Liver (tissue), 9 donors: Measurements from ENCODE around the gene TIMM22. TPM values are rescaled to one million over a fixed set of nuclear protein-coding genes. Genes with fewer than 3 reads are reported as not detected.

Experiments
- DNase-seq: peaks from one replicate; pipeline ENCODE4 v3.0.0-alpha.2; 2017; ENCODE audit warnings: low spot score
- H3K27ac ChIP-seq, 2 donors: one replicate each; pipeline ENCODE4 v1.7.0; 2013; ENCODE audit warnings: inconsistent platforms in 2 of 2, low read length in 2 of 2, control low read depth in 1 of 2, low read depth in 1 of 2, mild to moderate bottlenecking in 1 of 2
- H3K27me3 ChIP-seq, 4 donors: one replicate each; pipeline versions ENCODE4 v1.6.1 to v1.7.0; 2013; ENCODE audit warnings: low read length in 3 of 4, inconsistent platforms in 1 of 4, mild to moderate bottlenecking in 1 of 4, moderate library complexity in 1 of 4; ENCODE audit not compliant: control insufficient read depth in 4 of 4, insufficient read depth in 4 of 4
- H3K36me3 ChIP-seq, 4 donors: one replicate each; pipeline versions ENCODE4 v1.6.1 to v1.7.0; 2013; ENCODE audit warnings: low read length in 3 of 4, mild to moderate bottlenecking in 3 of 4, low read depth in 1 of 4, moderate library complexity in 1 of 4; ENCODE audit not compliant: control insufficient read depth in 4 of 4, insufficient read depth in 3 of 4
- H3K4me1 ChIP-seq, 4 donors: one replicate each; pipeline versions ENCODE4 v1.6.1 to v1.7.0; 2013; ENCODE audit warnings: low read length in 3 of 4, mild to moderate bottlenecking in 3 of 4, moderate library complexity in 1 of 4; ENCODE audit not compliant: control insufficient read depth in 4 of 4, insufficient read depth in 4 of 4
- H3K4me3 ChIP-seq, 3 donors: one replicate each; pipeline versions ENCODE4 v1.6.1 to v1.7.0; 2013; ENCODE audit warnings: low read length in 3 of 3, control low read depth in 1 of 3, low read depth in 1 of 3, mild to moderate bottlenecking in 1 of 3
- H3K9ac ChIP-seq, 2 donors: one replicate each; pipeline ENCODE4 v1.7.0; 2013; ENCODE audit warnings: low read length in 2 of 2, mild to moderate bottlenecking in 2 of 2, moderate library complexity in 2 of 2, control low read depth in 1 of 2, low read depth in 1 of 2
- H3K9me3 ChIP-seq, 4 donors: one replicate each; pipeline versions ENCODE4 v1.6.1 to v1.7.0; 2013; ENCODE audit warnings: low read length in 3 of 4; ENCODE audit not compliant: control insufficient read depth in 4 of 4
- ATF3 ChIP-seq: IDR thresholded peaks from 2 replicates; pipeline ENCODE4 v1.6.1; 2016; ENCODE audit warnings: antibody characterized with exemption
- CTCF ChIP-seq: fragments of 150-350 bp; IDR thresholded peaks from 2 replicates; pipeline ENCODE4 v1.5.1; 2017; ENCODE audit warnings: improper control_type of control experiment, low read depth, low read length; ENCODE audit not compliant: missing input control
- EGR1 ChIP-seq, 2 donors: IDR thresholded peaks; 2 replicates each; pipeline ENCODE4 v1.6.1; 2016 to 2018; ENCODE audit warnings: antibody characterized with exemption in 2 of 2, low read depth in 2 of 2
- FOXA1 ChIP-seq: IDR thresholded peaks from 2 replicates; pipeline ENCODE4 v1.6.1; 2016; ENCODE audit warnings: antibody characterized with exemption
- FOXA2 ChIP-seq: IDR thresholded peaks from 2 replicates; pipeline ENCODE4 v1.6.1; 2016; ENCODE audit warnings: antibody characterized with exemption
- GABPA ChIP-seq, 2 donors: IDR thresholded peaks in 1 of 2; conservative IDR thresholded peaks in 1 of 2; 2 replicates each; pipeline ENCODE4 v1.6.1; 2016; ENCODE audit warnings: antibody characterized with exemption in 2 of 2, mild to moderate bottlenecking in 1 of 2, moderate library complexity in 1 of 2
- HNF4A ChIP-seq, 2 donors: conservative IDR thresholded peaks; 2 replicates each; pipeline ENCODE4 v1.6.1; 2016; ENCODE audit warnings: antibody characterized with exemption in 2 of 2, mild to moderate bottlenecking in 2 of 2
- HNF4G ChIP-seq: IDR thresholded peaks from 2 replicates; pipeline ENCODE4 v1.6.1; 2016; ENCODE audit warnings: antibody characterized with exemption
- JUND ChIP-seq, 2 donors: IDR thresholded peaks; 2 replicates each; pipeline ENCODE4 v1.6.1; 2016; ENCODE audit warnings: antibody characterized with exemption in 2 of 2
- MAX ChIP-seq: IDR thresholded peaks from 2 replicates; pipeline ENCODE4 v1.6.1; 2016; ENCODE audit warnings: antibody characterized with exemption
- NR2F2 ChIP-seq: IDR thresholded peaks from 2 replicates; pipeline ENCODE4 v1.6.1; 2016; ENCODE audit warnings: antibody characterized with exemption
- RAD21 ChIP-seq, 2 donors: IDR thresholded peaks; 2 replicates each; pipeline ENCODE4 v1.6.1; 2016; ENCODE audit warnings: antibody characterized with exemption in 2 of 2, mild to moderate bottlenecking in 2 of 2
- REST ChIP-seq: IDR thresholded peaks from 2 replicates; pipeline ENCODE4 v1.6.1; 2016; ENCODE audit warnings: antibody characterized with exemption, mild to moderate bottlenecking
- RXRA ChIP-seq, 2 donors: IDR thresholded peaks; 2 replicates each; pipeline ENCODE4 v1.6.1; 2017 to 2018; ENCODE audit warnings: antibody characterized with exemption in 2 of 2, mild to moderate bottlenecking in 1 of 2
- SP1 ChIP-seq: IDR thresholded peaks from 2 replicates; pipeline ENCODE4 v1.6.1; 2018; ENCODE audit warnings: antibody characterized with exemption, mild to moderate bottlenecking
- TAF1 ChIP-seq: conservative IDR thresholded peaks from 2 replicates; pipeline ENCODE4 v1.6.1; 2016; ENCODE audit warnings: antibody characterized with exemption, mild to moderate bottlenecking
- YY1 ChIP-seq: IDR thresholded peaks from 2 replicates; pipeline ENCODE4 v1.6.1; 2016; ENCODE audit warnings: antibody characterized with exemption, mild to moderate bottlenecking
- ZBTB33 ChIP-seq: IDR thresholded peaks from 2 replicates; pipeline ENCODE4 v1.6.1; 2016; ENCODE audit warnings: antibody characterized with exemption
- WGBS: extraction: QIAGEN DNeasy Blood & Tissue Kit; methylation state at CpG from one replicate; pipeline ENCODE4 v1.1.7; 2013; 5-methylcytosine and 5-hydroxymethylcytosine counted together
- polyA plus RNA-seq, 2 donors: library from polyadenylated mRNA; stranded (reverse) in 1 of 2; unstranded in 1 of 2; fragments of 200-250 nt in 1 of 2; fragments of >200 nt in 1 of 2; fragmentation: Nextera tagmentation in 1 of 2; extraction: Ambion mirVana in 1 of 2; gene quantifications; one replicate each; pipeline versions ENCODE4 v1.2.1 to v1.2.3, GENCODE V29; 2013 to 2015
- total RNA-seq, 2 donors: library from RNA; depleted of rRNA; stranded (reverse); fragments of >200 nt; gene quantifications; one replicate each; pipeline ENCODE4 v1.2.3, GENCODE V29; 2014
- donor health status: healthy.
- donor health status: healthy.
- donor health status: healthy.
- donor health status: healthy.
- donor health status: healthy.

The TIMM22 gene
- total and polyA plus RNA-seq, 4 donors = 4.4 to 5.0 (median 4.6) TPM

GRCh38 chr17:1033503-1033902 lies 36.6 kb downstream of the TIMM22 start:
- H3K27me3 ChIP-seq = no peaks in the 10 kb centered on the region
- H3K4me3 ChIP-seq = no peak overlapping the region
- no peak for TF ChIP-seq CTCF
- no peak for TF ChIP-seq JUND (IDR thresholded peaks at IDR 0.05)
- TF ChIP-seq TAF1 = no peak
- TF ChIP-seq ATF3 = no peak
- no peak for TF ChIP-seq EGR1 (IDR thresholded peaks at IDR 0.05; ENCODE audit: low read depth in 2 of 2)
- no peak for TF ChIP-seq RXRA (IDR thresholded peaks at IDR 0.05)
- no peak for TF ChIP-seq NR2F2
- TF ChIP-seq FOXA2 = no peak
- no peak for TF ChIP-seq RAD21 (IDR thresholded peaks at IDR 0.05)
- TF ChIP-seq MAX = no peak
- TF ChIP-seq YY1 = no peak
- TF ChIP-seq FOXA1 = no peak
- H3K9ac ChIP-seq = no peak overlapping the region
- no peak for DNase-seq
- no peaks in the 10 kb centered on the region for H3K36me3 ChIP-seq
- 81% methylated on average over 11 of the region's 11 CpGs for WGBS
- H3K4me1 ChIP-seq = peaks cover 0 to 2% (median 0%) of the 10 kb centered on the region in 4 donors
- H3K27ac ChIP-seq = no peak overlapping the region
- no peaks in the 10 kb centered on the region for H3K9me3 ChIP-seq

- Histone ChIP-seq H3K36me3 (no peaks in the 10 kb centered on the region), H3K9me3 (no peaks in the 10 kb centered on the region), H3K27ac (no peak overlapping the region), H3K4me1 (peaks cover 0 to 2% (median 0%) of the 10 kb centered on the region in 4 donors), H3K9ac (no peak overlapping the region), H3K27me3 (no peaks in the 10 kb centered on the region), H3K4me3 (no peak overlapping the region)
- DNase-seq = no peak
- TF ChIP-seq ATF3 = no peak
- TF ChIP-seq REST = no peak
- no peak for TF ChIP-seq SP1
- no peak for TF ChIP-seq FOXA1
- no peak for TF ChIP-seq RAD21 (IDR thresholded peaks at IDR 0.05)
- no peak for TF ChIP-seq EGR1 (IDR thresholded peaks at IDR 0.05; ENCODE audit: low read depth in 2 of 2)
- no peak for TF ChIP-seq JUND (IDR thresholded peaks at IDR 0.05)
- no peak for TF ChIP-seq MAX
- no peak for TF ChIP-seq HNF4A (conservative IDR thresholded peaks at IDR 0.05)
- TF ChIP-seq GABPA (IDR thresholded peaks at IDR 0.05 in 1 of 2, conservative IDR thresholded peaks at IDR 0.05 in 1 of 2) = no peak
- no peak for TF ChIP-seq YY1
- TF ChIP-seq FOXA2 = no peak
- no peak for TF ChIP-seq ZBTB33
- no peak for TF ChIP-seq CTCF
- TF ChIP-seq HNF4G = no peak
- TF ChIP-seq RXRA (IDR thresholded peaks at IDR 0.05) = no peak
- no peak for TF ChIP-seq NR2F2
- 78% methylated on average over 20 of the region's 20 CpGs for WGBS
Measured at GRCh38 chr17:1034652-1035210, 37.8 kb downstream of the TIMM22 start.
